GM19023 (cell line): Measurements from ENCODE around the gene CALM3.

ENCODE experiments used
- ATAC-seq: cut with Tn5 transposase; IDR thresholded peaks from one replicate; pipeline ENCODE4 v1.9.1; 2021; ENCODE audit warnings: mild to moderate bottlenecking, moderate library complexity; ENCODE audit not compliant: unreplicated experiment

CALM3 gene

GRCh38 chr19:46634656-46635218 lies 33.6 kb downstream of the CALM3 start:
- no peak for ATAC-seq

DNA sequence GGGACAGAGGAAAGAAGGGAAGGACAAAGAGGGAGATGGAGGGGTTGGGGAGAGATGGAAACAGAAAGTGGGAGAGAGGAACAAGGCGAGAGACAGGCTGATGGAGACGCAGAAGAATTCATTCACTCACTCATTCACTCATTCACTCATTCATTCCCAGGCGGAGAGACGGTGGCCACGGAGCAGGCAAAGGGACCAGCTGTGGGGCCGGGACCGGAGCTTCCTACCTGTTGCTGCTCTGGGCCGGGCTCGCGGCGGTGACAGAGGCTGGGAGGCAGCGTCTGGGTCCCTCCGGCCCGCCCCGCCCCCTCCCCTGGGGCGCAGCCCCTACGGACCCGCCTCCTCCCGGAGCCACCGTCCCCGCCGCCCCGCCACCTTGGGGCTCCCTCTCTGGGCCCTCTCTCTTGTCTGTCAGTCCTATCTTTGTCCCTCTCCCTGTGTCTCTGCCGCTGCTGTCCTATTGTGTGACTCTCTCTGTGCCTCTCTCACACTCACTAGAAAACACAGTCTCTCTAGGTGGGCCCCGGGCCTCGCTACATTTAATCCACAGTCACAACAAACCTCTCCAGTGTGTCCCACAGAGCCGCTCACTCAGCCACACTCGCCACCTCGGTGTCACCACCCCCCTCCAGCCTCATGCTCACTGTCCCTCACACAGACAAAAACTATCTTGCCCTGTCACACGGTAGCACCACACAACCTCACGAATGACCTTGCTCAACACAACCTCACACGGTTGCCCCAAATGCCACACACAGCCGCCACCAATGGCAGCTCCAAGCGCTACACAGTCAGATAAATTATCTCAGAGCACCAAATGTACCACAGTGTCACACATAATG lies 35.0 kb downstream of the CALM3 start, which contains the start of gene GNG8:
Gene GNG8 (minus strand): TSS at position 283 of the 842 bp plus-strand sequence. CDS start 1,520 bp downstream, outside the sequence.
- no peak for ATAC-seq

DNA sequence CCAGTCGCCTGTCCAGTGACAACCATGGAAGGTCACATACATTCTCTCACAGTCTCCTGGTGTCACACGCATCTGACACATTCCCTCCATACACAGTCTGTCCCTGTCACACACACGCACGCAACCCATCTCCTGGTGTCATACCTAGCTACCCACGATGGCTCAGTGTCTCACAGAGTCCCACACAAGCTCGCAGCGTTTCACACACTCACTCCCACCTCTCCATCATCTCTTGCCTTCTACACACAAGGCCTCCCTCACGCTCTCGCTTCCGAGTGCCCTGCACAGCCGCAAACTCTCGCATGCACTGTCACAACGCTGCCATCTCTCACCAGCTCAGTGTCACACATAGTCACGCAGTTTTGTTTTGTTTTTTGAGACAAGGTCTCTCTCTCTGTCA lies 36.1 kb downstream of the CALM3 start:
- no peak for ATAC-seq

DNA sequence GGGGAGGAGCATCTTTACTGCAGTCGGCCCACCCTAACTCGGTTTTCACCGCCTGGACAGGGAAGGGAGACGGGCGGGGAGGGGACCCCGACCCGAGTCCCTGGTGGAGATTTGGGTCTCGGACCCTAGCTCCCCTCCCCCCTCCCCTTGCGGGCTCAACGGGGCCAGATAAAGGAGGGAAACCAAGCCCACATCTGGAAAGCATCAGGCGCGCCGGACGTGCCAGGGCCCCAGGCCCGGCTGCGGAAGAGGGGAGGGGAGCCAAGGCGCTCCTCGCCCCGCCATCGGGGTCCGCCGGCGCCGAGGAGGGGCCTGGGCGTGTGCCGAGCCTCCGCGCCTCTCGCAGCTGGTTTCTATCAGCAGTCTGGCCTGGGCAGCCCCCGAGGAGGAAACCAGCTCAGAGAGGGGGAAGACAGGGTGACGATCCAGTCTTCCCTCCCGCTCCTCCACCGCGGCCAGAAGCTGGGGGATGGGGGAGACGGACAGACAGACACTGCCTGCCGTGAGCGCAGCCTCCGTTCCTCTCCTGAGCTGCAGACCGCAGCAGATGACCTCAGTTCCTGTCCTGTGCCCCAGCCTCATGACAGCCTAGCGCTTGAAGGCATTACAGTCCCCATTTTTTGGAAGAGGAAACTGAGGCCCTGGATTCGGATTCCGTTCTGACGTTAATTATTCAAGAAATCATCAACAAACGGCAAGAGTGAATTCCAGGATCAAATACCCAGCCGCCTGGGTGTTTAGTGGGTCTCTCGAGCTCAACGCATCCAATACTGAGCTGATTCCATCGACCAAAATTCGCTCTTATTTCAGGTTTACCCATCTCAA lies 38.4 kb downstream of the CALM3 start:
- ATAC-seq = no peak

- ATAC-seq = no peak
Measured at GRCh38 chr19:46640656-46641055, 39.5 kb downstream of the CALM3 start.

DNA sequence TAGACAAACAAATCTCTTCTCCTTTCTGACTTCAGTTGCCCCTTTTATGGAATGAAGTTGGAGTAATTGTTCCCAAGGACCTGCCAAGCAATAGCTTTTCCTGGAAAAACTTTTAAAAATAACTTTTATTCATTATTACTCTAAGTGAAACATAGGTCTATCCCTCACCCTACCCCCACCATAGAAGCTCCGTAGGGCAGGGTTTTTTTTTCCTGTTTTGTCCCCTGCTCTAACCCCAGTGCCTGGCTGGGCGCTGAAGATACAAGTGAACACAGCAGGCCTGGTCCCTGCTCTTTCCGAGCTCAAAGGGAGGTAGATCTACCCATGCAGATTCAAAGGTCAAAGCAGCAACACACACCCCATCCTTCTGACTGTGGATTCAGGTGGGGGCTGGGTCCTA lies 43.6 kb downstream of the CALM3 start:
- ATAC-seq = no peak

GRCh38 chr19:46646402-46646801 lies 45.3 kb downstream of the CALM3 start:
- ATAC-seq = no peak

GRCh38 chr19:46648060-46648960 lies 47.2 kb downstream of the CALM3 start:
- no peak for ATAC-seq

DNA sequence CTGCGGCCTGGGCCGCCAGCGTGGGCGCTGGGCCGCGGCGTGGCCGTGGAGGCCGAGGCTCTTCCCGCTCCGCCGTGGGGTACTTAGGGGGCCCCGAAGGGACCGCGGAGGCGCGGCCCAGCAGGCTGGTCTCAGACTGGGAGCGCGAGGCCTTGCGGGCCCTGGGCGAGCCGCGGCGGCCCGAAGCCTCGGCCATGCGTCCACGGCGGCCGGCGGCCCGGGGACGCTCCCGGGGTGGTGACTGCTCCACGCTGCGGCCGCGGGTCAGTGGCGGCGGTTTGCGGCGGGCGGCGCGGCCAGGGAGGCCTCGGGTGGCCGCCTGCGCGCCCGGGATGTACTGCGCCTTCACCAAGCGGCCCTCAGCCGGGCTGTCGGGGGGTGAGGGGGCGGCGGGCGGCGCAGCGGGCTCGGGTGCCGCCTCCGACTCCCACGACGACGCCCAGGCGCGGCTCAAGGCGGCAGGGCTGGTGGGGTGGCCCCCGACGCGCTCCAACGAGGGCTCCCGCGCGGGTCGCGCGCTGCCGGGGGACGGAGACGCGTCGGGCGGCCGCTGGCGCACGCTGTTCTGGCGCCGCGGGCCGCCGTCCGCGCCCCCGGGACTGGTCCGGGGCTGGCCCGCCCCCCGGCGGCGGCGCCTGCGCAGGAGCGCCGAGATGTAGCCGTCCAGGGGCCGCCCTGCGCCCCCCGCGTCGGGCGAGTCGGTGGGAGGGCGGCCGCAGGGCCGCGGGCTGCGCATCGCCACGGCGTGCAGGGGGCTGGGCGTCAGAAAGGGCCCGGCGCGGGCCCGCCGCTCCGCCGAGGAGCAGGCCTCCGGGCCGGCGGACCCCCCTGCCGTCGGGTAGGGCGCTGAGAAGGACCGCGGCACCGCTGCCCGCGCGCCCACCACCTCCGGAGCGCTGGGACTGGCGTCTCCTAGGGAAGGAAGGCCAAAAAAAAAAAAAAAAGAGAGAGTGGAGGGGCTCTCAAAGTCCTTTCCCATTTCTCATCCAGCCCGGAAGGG lies 48.1 kb downstream of the CALM3 start:
- no peak for ATAC-seq

GRCh38 chr19:46650445-46650844 lies 49.3 kb downstream of the CALM3 start:
- ATAC-seq = no peak

DNA sequence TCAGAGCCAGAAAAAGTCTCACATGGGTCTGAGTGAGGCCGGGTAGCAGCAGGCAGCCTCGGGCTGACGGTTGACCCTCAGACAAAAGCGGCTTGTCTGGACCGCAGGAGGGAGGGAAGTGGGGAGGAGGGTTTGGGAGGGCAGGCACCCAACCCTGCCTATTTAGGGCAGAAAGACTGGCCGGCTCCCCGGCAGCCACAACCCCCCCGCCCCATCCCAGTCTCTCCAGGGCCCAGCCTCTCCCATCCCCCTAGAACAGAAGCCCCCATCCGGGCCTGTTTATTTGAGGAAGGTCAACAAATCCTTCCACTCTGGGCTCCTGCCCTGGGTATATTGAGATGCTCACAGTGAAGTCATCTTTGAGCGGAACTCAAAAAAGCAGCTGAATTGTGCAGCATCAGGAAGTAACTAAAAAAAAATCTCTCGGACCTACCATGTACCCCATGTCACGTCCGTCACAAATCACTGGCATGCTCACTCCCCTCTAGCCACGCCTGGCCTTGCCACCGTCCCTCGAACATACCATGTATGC lies 53.6 kb downstream of the CALM3 start:
- ATAC-seq = no peak

DNA sequence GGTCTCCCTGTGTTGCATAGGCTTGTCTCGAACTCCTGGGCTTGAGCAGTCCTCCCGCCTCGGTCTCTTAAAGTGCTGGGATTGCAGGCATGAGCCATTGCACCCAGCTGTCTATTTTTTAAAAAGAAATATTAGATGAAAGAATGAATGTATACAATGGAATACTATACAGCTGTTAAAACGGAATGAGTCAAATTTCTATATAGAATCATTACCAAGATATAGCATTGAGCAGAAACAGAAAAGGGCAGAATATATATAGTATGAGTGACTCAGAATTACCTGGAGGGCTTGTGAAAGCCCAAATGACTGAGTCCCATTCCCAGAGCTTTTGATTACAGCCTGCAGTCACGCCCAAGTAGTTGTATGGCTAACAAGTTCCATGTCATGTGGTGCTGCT lies 55.4 kb downstream of the CALM3 start:
- ATAC-seq = no peak

- ATAC-seq = no peak
Measured at GRCh38 chr19:46659151-46660007, 58.2 kb downstream of the CALM3 start.

DNA sequence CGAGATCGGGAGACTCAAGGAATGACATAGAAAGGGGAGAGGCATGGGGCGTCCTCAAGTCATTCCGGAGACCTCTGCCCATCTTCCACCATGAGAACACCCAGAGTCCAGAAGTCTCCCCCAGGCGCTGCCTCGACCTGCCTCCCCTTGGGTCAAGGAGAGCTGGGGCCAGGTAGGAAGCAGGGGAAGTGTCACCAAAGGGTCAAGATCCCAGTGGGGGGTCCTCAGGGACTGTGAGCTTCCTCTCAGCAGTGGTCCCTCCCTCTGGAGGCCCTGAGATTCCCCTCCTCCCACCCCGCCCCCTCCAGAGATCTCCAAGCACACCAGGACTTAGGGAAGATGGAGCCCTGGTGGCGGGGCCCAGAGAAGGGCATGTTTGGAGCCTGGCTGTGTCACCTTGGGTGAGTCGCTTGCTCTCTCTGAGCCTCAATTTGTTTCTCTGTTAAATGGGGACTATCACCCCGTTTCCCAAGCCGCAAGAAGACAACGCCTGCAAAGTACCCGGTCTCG lies 58.9 kb downstream of the CALM3 start:
- no peak for ATAC-seq
